A549 (cell line): ENCODE results near the gene SRA1.

Source experiments
- JUN ChIP-seq, 2 experiments: fragments of >200 bp; sonication (Bioruptor Twin); formaldehyde crosslinking; IDR thresholded peaks; 2 replicates in 1 of 2; 3 replicates in 1 of 2; pipeline ENCODE4 v1.6.1; 2016 to 2017
- KDM5A ChIP-seq: fragments of 200-600 bp; sonication (generic); IDR thresholded peaks from 2 replicates; pipeline ENCODE4 v1.6.1; 2016; ENCODE audit warnings: antibody characterized with exemption, mild to moderate bottlenecking
- MAFK ChIP-seq: fragments of 450-650 bp; IDR thresholded peaks from 2 replicates; pipeline ENCODE4 v1.6.1; 2014; ENCODE audit not compliant: partially characterized antibody
- NR3C1 ChIP-seq: fragments of >200 bp; sonication (Bioruptor Twin); formaldehyde crosslinking; IDR thresholded peaks from 3 replicates; pipeline ENCODE4 v1.6.1; 2017
- POLR2A ChIP-seq: IDR thresholded peaks from 2 replicates; pipeline ENCODE4 v1.6.1; 2012; ENCODE audit warnings: mild to moderate bottlenecking, low read length
- RARB ChIP-seq: fragments of 250-450 bp; sonication (Bioruptor Pico); IDR thresholded peaks from 2 replicates; pipeline ENCODE4 v1.8.0; 2021; ENCODE audit warnings: mild to moderate bottlenecking, moderate library complexity
- TF ChIP-seq, protein P1 (sequence below): fragments of >200 bp; sonication (Bioruptor Twin); formaldehyde crosslinking; IDR thresholded peaks from 3 replicates; pipeline ENCODE4 v1.5.1; 2016
- TF ChIP-seq, protein P2 (sequence below): fragments of 250-450 bp; sonication (Bioruptor Pico); IDR thresholded peaks from 2 replicates; pipeline ENCODE4 v1.5.0; 2021; ENCODE audit warnings: mild to moderate bottlenecking, moderate library complexity, borderline replicate concordance

DNA sequence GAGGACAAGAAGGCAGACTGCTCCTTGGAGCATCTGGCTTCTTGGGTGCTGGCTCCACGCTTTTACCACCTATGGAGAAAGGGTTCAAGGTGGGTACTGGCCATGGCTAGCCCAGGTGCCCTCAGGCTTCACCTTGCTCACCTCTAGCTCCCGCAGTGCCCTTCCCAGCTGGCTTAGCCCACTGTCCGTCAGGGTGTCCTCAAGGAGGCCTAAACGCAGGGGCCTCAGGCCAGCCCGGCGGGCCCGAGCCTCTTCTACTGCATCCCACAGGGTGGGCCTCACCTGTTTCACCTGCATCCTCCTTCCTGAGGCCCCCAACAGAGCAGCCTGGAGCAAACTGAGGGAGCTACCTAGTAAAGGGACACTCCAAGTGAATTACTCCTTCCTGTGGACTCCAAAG, 16.4 kb upstream of the SRA1 start:
- no peak for TF ChIP-seq MAFK
- no peak for TF ChIP-seq KDM5A
- TF ChIP-seq POLR2A = no peak
- TF ChIP-seq, protein P1, sequence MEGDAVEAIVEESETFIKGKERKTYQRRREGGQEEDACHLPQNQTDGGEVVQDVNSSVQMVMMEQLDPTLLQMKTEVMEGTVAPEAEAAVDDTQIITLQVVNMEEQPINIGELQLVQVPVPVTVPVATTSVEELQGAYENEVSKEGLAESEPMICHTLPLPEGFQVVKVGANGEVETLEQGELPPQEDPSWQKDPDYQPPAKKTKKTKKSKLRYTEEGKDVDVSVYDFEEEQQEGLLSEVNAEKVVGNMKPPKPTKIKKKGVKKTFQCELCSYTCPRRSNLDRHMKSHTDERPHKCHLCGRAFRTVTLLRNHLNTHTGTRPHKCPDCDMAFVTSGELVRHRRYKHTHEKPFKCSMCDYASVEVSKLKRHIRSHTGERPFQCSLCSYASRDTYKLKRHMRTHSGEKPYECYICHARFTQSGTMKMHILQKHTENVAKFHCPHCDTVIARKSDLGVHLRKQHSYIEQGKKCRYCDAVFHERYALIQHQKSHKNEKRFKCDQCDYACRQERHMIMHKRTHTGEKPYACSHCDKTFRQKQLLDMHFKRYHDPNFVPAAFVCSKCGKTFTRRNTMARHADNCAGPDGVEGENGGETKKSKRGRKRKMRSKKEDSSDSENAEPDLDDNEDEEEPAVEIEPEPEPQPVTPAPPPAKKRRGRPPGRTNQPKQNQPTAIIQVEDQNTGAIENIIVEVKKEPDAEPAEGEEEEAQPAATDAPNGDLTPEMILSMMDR = no peak
- no peak for TF ChIP-seq NR3C1
- TF ChIP-seq, protein P2, sequence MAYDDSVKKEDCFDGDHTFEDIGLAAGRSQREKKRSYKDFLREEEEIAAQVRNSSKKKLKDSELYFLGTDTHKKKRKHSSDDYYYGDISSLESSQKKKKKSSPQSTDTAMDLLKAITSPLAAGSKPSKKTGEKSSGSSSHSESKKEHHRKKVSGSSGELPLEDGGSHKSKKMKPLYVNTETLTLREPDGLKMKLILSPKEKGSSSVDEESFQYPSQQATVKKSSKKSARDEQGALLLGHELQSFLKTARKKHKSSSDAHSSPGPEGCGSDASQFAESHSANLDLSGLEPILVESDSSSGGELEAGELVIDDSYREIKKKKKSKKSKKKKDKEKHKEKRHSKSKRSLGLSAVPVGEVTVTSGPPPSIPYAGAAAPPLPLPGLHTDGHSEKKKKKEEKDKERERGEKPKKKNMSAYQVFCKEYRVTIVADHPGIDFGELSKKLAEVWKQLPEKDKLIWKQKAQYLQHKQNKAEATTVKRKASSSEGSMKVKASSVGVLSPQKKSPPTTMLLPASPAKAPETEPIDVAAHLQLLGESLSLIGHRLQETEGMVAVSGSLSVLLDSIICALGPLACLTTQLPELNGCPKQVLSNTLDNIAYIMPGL (CRISPR knock-in tag) = no peak
- TF ChIP-seq RARB = no peak
- TF ChIP-seq JUN (IDR thresholded peaks at IDR 0.05) = no peak
